NT2/D1 (cell line): ENCODE results near the gene GNAO1.

Experiments
- SUZ12 ChIP-seq: IDR thresholded peaks from 2 replicates; pipeline ENCODE4 v1.6.1; 2011; ENCODE audit not compliant: insufficient read length, insufficient read depth; ENCODE audit errors: extremely low read depth
- ZNF274 ChIP-seq: IDR thresholded peaks from 2 replicates; pipeline ENCODE4 v1.6.1; 2011; ENCODE audit warnings: mild to moderate bottlenecking, low read depth, low read length

GRCh38 chr16:56366945-56367344, 175.7 kb downstream of the GNAO1 start:
- TF ChIP-seq ZNF274 (no peak), SUZ12 (no peak)
